ENCODE measurements around the gene SOX14.

SOX14 gene

GRCh38 chr3:137771401-137772213, 7.5 kb downstream of the SOX14 start:
- H2AFZ ChIP-seq (ENCODE audit: low read depth, low read length) = no peak overlapping the region
- peaks cover 20% of the 10 kb centered on the region for H3K4me1 ChIP-seq (ENCODE audit: insufficient read depth, low read length)
- no peaks in the 10 kb centered on the region for H3K9me3 ChIP-seq (ENCODE audit: low read length)
- H3K36me3 ChIP-seq (ENCODE audit: insufficient read depth, low read length) = no peaks in the 10 kb centered on the region
- no peak overlapping the region for H3K4me3 ChIP-seq (ENCODE audit: low read length)
- H3K27me3 ChIP-seq (ENCODE audit: insufficient read depth, low read length) = peaks cover 90% of the 10 kb centered on the region

- H3K4me1 ChIP-seq (ENCODE audit: insufficient read depth, low read length) = peaks cover 16% of the 10 kb centered on the region
- H2AFZ ChIP-seq (ENCODE audit: low read depth, low read length) = no peak overlapping the region
- H3K27me3 ChIP-seq (ENCODE audit: insufficient read depth, low read length) = peaks cover 87% of the 10 kb centered on the region
- H3K9me3 ChIP-seq (ENCODE audit: low read length) = no peaks in the 10 kb centered on the region
- H3K36me3 ChIP-seq (ENCODE audit: insufficient read depth, low read length) = no peaks in the 10 kb centered on the region
- H3K4me3 ChIP-seq (ENCODE audit: low read length) = no peak overlapping the region
Measured at GRCh38 chr3:137772214-137772955, 8.3 kb downstream of the SOX14 start.

GRCh38 chr3:137778941-137779340, 14.8 kb downstream of the SOX14 start:
- Histone ChIP-seq H3K36me3 (ENCODE audit: insufficient read depth, low read length) (no peaks in the 10 kb centered on the region), H3K9me3 (ENCODE audit: low read length) (no peaks in the 10 kb centered on the region), H3K4me3 (ENCODE audit: low read length) (no peak overlapping the region), H2AFZ (ENCODE audit: low read depth, low read length) (no peak overlapping the region), H3K27me3 (ENCODE audit: insufficient read depth, low read length) (peaks cover 30% of the 10 kb centered on the region), H3K4me1 (ENCODE audit: insufficient read depth, low read length) (no peaks in the 10 kb centered on the region)

GRCh38 chr3:137787529-137787928, 23.4 kb downstream of the SOX14 start:
- Histone ChIP-seq H3K9me3 (ENCODE audit: low read length) (no peaks in the 10 kb centered on the region), H3K4me3 (ENCODE audit: low read length) (no peak overlapping the region), H3K27me3 (ENCODE audit: insufficient read depth, low read length) (no peaks in the 10 kb centered on the region), H2AFZ (ENCODE audit: low read depth, low read length) (no peak overlapping the region), H3K4me1 (ENCODE audit: insufficient read depth, low read length) (no peaks in the 10 kb centered on the region), H3K36me3 (ENCODE audit: insufficient read depth, low read length) (no peaks in the 10 kb centered on the region)

GRCh38 chr3:137789236-137789635, 25.1 kb downstream of the SOX14 start:
- no peak overlapping the region for H3K4me3 ChIP-seq (ENCODE audit: low read length)
- no peaks in the 10 kb centered on the region for H3K36me3 ChIP-seq (ENCODE audit: insufficient read depth, low read length)
- H3K9me3 ChIP-seq (ENCODE audit: low read length) = no peaks in the 10 kb centered on the region
- H2AFZ ChIP-seq (ENCODE audit: low read depth, low read length) = no peak overlapping the region
- no peaks in the 10 kb centered on the region for H3K27me3 ChIP-seq (ENCODE audit: insufficient read depth, low read length)
- no peaks in the 10 kb centered on the region for H3K4me1 ChIP-seq (ENCODE audit: insufficient read depth, low read length)

- H3K9me3 ChIP-seq (ENCODE audit: low read length) = no peaks in the 10 kb centered on the region
- no peak overlapping the region for H3K4me3 ChIP-seq (ENCODE audit: low read length)
- no peak overlapping the region for H2AFZ ChIP-seq (ENCODE audit: low read depth, low read length)
- no peaks in the 10 kb centered on the region for H3K36me3 ChIP-seq (ENCODE audit: insufficient read depth, low read length)
- no peaks in the 10 kb centered on the region for H3K27me3 ChIP-seq (ENCODE audit: insufficient read depth, low read length)
- no peaks in the 10 kb centered on the region for H3K4me1 ChIP-seq (ENCODE audit: insufficient read depth, low read length)
Measured at GRCh38 chr3:137792626-137793271, 28.6 kb downstream of the SOX14 start.

GRCh38 chr3:137796993-137797392, 32.9 kb downstream of the SOX14 start:
- no peaks in the 10 kb centered on the region for H3K36me3 ChIP-seq (ENCODE audit: insufficient read depth, low read length)

GRCh38 chr3:137803215-137803614, 39.1 kb downstream of the SOX14 start:
- Histone ChIP-seq H3K4me3 (ENCODE audit: low read length) (no peak overlapping the region), H3K4me1 (ENCODE audit: insufficient read depth, low read length) (no peaks in the 10 kb centered on the region), H3K9me3 (ENCODE audit: low read length) (no peaks in the 10 kb centered on the region), H3K36me3 (ENCODE audit: insufficient read depth, low read length) (no peaks in the 10 kb centered on the region), H3K27me3 (ENCODE audit: insufficient read depth, low read length) (no peaks in the 10 kb centered on the region), H2AFZ (ENCODE audit: low read depth, low read length) (no peak overlapping the region)

More at GRCh38 chr3:137796993-137797392, 32.9 kb downstream of the SOX14 start:
- no peak overlapping the region for H3K4me3 ChIP-seq (ENCODE audit: low read length)
- no peaks in the 10 kb centered on the region for H3K4me1 ChIP-seq (ENCODE audit: insufficient read depth, low read length)
- no peak overlapping the region for H2AFZ ChIP-seq (ENCODE audit: low read depth, low read length)
- H3K9me3 ChIP-seq (ENCODE audit: low read length) = no peaks in the 10 kb centered on the region
- no peaks in the 10 kb centered on the region for H3K27me3 ChIP-seq (ENCODE audit: insufficient read depth, low read length)

GRCh38 chr3:137807998-137808397, 43.9 kb downstream of the SOX14 start:
- Histone ChIP-seq H3K9me3 (ENCODE audit: low read length) (no peaks in the 10 kb centered on the region), H3K4me1 (ENCODE audit: insufficient read depth, low read length) (no peaks in the 10 kb centered on the region), H2AFZ (ENCODE audit: low read depth, low read length) (no peak overlapping the region), H3K27me3 (ENCODE audit: insufficient read depth, low read length) (no peaks in the 10 kb centered on the region), H3K4me3 (ENCODE audit: low read length) (no peak overlapping the region), H3K36me3 (ENCODE audit: insufficient read depth, low read length) (no peaks in the 10 kb centered on the region)

GRCh38 chr3:137809509-137809908, 45.4 kb downstream of the SOX14 start:
- no peaks in the 10 kb centered on the region for H3K27me3 ChIP-seq (ENCODE audit: insufficient read depth, low read length)
- H2AFZ ChIP-seq (ENCODE audit: low read depth, low read length) = no peak overlapping the region
- H3K4me3 ChIP-seq (ENCODE audit: low read length) = no peak overlapping the region
- no peaks in the 10 kb centered on the region for H3K36me3 ChIP-seq (ENCODE audit: insufficient read depth, low read length)
- no peaks in the 10 kb centered on the region for H3K4me1 ChIP-seq (ENCODE audit: insufficient read depth, low read length)
- no peaks in the 10 kb centered on the region for H3K9me3 ChIP-seq (ENCODE audit: low read length)

GRCh38 chr3:137812023-137812422, 47.9 kb downstream of the SOX14 start:
- Histone ChIP-seq H3K27me3 (ENCODE audit: insufficient read depth, low read length) (no peaks in the 10 kb centered on the region), H2AFZ (ENCODE audit: low read depth, low read length) (no peak overlapping the region), H3K4me1 (ENCODE audit: insufficient read depth, low read length) (no peaks in the 10 kb centered on the region), H3K4me3 (ENCODE audit: low read length) (no peak overlapping the region), H3K36me3 (ENCODE audit: insufficient read depth, low read length) (no peaks in the 10 kb centered on the region), H3K9me3 (ENCODE audit: low read length) (no peaks in the 10 kb centered on the region)

GRCh38 chr3:137815251-137815650, 51.1 kb downstream of the SOX14 start:
- H3K27me3 ChIP-seq (ENCODE audit: insufficient read depth, low read length) = no peaks in the 10 kb centered on the region
- no peaks in the 10 kb centered on the region for H3K36me3 ChIP-seq (ENCODE audit: insufficient read depth, low read length)
- no peaks in the 10 kb centered on the region for H3K9me3 ChIP-seq (ENCODE audit: low read length)
- H3K4me1 ChIP-seq (ENCODE audit: insufficient read depth, low read length) = no peaks in the 10 kb centered on the region
- no peak overlapping the region for H2AFZ ChIP-seq (ENCODE audit: low read depth, low read length)
- H3K4me3 ChIP-seq (ENCODE audit: low read length) = no peak overlapping the region

Data from neuron (in vitro differentiated cells).